ENCODE measurements around the gene SERINC3. TPM values are rescaled to one million over a fixed set of nuclear protein-coding genes. Genes with fewer than 3 reads are reported as not detected.
"Not testable (repeated sequence)": the region's sequence is repeated elsewhere in the genome, so short reads cannot be mapped to it uniquely, and the experiment has no call there.

Gene SERINC3
- total RNA-seq, 1 donor from 2014 or later = 36.6 TPM

DNA sequence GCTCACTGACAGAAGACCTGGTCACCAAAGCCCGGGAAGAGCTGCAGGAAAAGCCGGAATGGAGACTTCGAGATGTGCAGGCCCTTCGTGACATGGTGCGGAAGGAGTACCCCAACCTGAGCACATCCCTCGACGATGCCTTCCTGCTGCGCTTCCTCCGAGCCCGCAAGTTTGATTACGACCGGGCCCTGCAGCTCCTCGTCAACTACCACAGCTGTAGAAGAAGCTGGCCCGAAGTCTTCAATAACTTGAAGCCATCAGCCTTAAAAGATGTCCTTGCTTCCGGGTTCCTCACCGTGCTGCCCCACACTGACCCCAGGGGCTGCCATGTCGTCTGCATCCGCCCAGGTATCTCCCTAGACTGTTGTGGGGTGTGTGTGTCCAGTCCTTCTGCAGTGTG is 41.8 kb downstream of the SERINC3 start:
- no peak for TF ChIP-seq CTCF (conservative IDR thresholded peaks at IDR 0.05; ENCODE audit: low read depth, low read length)
- no peak for DNase-seq (ENCODE audit: low read depth)
- H3K4me3 ChIP-seq (ENCODE audit: low read depth, low read length) = no peak overlapping the region

GRCh38 chr20:44479643-44480042 is 42.2 kb downstream of the SERINC3 start:
- DNase-seq (ENCODE audit: low read depth) = no peak
- no peak for TF ChIP-seq CTCF (conservative IDR thresholded peaks at IDR 0.05; ENCODE audit: low read depth, low read length)
- H3K4me3 ChIP-seq (ENCODE audit: low read depth, low read length) = no peak overlapping the region

- DNase-seq (ENCODE audit: low read depth) = no peak
- H3K4me3 ChIP-seq (ENCODE audit: low read depth, low read length) = no peak overlapping the region
- no peak for TF ChIP-seq CTCF (conservative IDR thresholded peaks at IDR 0.05; ENCODE audit: low read depth, low read length)
Observed at GRCh38 chr20:44478206-44478605, 43.7 kb downstream of the SERINC3 start.

DNA sequence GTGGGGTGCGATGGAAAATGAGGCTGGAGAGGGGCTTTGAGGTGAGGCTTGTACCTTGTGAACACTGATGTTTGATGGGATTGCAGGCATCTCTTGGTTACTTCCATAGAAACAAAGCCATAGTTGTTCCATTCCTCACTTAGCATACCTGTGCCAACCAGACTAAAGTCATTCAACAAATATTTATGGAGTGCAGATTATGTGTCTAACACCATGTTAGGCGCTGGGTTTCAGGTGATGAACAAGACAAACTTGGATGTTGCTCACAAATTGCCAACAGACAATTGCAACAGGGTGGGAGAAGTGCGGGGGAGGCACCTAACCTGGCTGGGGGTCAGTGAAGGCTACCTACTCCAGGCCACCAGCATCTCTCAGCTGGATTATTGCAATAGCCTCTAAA is 44.7 kb downstream of the SERINC3 start:
- no peak for DNase-seq (ENCODE audit: low read depth)
- H3K4me3 ChIP-seq (ENCODE audit: low read depth, low read length) = no peak overlapping the region
- TF ChIP-seq CTCF (conservative IDR thresholded peaks at IDR 0.05; ENCODE audit: low read depth, low read length) = no peak

- DNase-seq (ENCODE audit: low read depth) = no peak
- H3K4me3 ChIP-seq (ENCODE audit: low read depth, low read length) = peak within 1 kb of the TSS; percentile 90
- TF ChIP-seq CTCF (conservative IDR thresholded peaks at IDR 0.05; ENCODE audit: low read depth, low read length) = peak; percentile 42
Observed at GRCh38 chr20:44475694-44476560, 45.9 kb downstream of the SERINC3 start, which contains the start of gene TTPAL. Gene TTPAL, plus strand, starts transcription at chr20:44475874. Its CDS starts 4,126 bp downstream, at chr20:44480000.

DNA sequence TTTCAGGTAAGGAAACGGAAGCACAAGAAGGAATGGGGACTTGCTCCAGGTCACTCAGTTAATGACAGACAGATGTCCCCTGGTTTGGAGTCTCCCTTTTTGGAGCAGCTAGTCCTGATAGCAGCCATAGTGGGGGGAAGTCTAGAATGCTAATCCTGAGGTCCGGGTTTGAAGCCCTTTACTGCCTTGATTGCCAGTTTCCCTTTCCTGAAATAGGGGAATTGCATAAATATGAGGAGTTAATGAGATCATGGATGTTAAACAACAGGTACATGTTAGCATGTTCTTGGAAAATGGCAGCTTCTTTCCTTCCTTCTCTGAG is 46.5 kb downstream of the SERINC3 start:
- H3K4me3 ChIP-seq (ENCODE audit: low read depth, low read length) = peak overlapping the region; percentile 90
- no peak for DNase-seq (ENCODE audit: low read depth)
- TF ChIP-seq CTCF (conservative IDR thresholded peaks at IDR 0.05; ENCODE audit: low read depth, low read length) = no peak

DNA sequence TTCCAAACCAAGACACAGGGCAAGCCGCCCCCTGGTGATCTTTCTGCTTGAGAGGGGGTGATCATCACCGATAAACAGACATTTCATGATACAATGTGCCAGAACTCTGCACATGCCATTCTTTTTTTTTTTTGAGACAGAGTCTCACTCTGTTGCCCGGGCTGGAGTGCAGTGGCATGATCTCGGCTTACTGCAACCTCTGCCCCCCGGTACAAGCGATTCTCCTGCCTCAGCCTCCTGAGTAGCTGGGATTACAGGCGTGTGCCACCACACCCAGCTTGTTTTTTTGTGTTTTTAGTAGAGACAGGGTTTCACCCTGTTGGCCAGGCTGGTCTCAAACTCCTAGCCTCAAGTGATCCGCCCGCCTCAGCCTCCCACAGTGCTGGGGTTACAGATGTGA is 49.6 kb downstream of the SERINC3 start:
- DNase-seq (ENCODE audit: low read depth); H3K4me3 ChIP-seq (ENCODE audit: low read depth, low read length): not testable (repeated sequence)
